Bone marrow (tissue), 2 donors: ENCODE data around the gene TSPEAR.

Experiments used
- DNase-seq, 2 donors: peaks; one replicate each; lab custom pipeline; 2025; lab: John Stamatoyannopoulos, UW

The TSPEAR gene

GRCh38 chr21:44527983-44528633, 183.3 kb downstream of the TSPEAR start:
- no peak for DNase-seq

GRCh38 chr21:44527156-44527982, 184.0 kb downstream of the TSPEAR start:
- no peak for DNase-seq

GRCh38 chr21:44526096-44526997, 185.0 kb downstream of the TSPEAR start:
- DNase-seq, result no peak

- no peak for DNase-seq
Measured at GRCh38 chr21:44525391-44526095, 185.8 kb downstream of the TSPEAR start.

- DNase-seq, result no peak
Measured at GRCh38 chr21:44524414-44525371, 186.7 kb downstream of the TSPEAR start.

- DNase-seq, result no peak
Measured at GRCh38 chr21:44523567-44524413, 187.6 kb downstream of the TSPEAR start.

GRCh38 chr21:44522753-44523204, 188.6 kb downstream of the TSPEAR start:
- no peak for DNase-seq

- DNase-seq, result no peak
Measured at GRCh38 chr21:44521928-44522752, 189.2 kb downstream of the TSPEAR start.

GRCh38 chr21:44521301-44521927, 190.0 kb downstream of the TSPEAR start:
- DNase-seq, result no peak

GRCh38 chr21:44520326-44521300, 190.8 kb downstream of the TSPEAR start:
- no peak for DNase-seq

GRCh38 chr21:44519346-44520325, 191.7 kb downstream of the TSPEAR start:
- no peak for DNase-seq

GRCh38 chr21:44518686-44519085, 192.7 kb downstream of the TSPEAR start:
- DNase-seq, result no peak

- no peak for DNase-seq
Measured at GRCh38 chr21:44517175-44517899, 194.0 kb downstream of the TSPEAR start.

GRCh38 chr21:44516828-44517174, 194.6 kb downstream of the TSPEAR start:
- DNase-seq, result no peak

GRCh38 chr21:44516342-44516741, 195.0 kb downstream of the TSPEAR start:
- DNase-seq, result no peak
